IMR-90 (cell line): ENCODE measurements around the gene FAM20C.

Experiments used
- CTCF ChIP-seq: conservative IDR thresholded peaks from 2 replicates; pipeline ENCODE4 v1.5.1; 2012; ENCODE audit warnings: mild to moderate bottlenecking, low read depth, low read length, improper control_type of control experiment
- RFX5 ChIP-seq: IDR thresholded peaks from 2 replicates; pipeline ENCODE4 v1.8.0; 2012; ENCODE audit warnings: low read depth, mild to moderate bottlenecking, low read length, moderate library complexity

- TF ChIP-seq RFX5, result no peak
- no peak for TF ChIP-seq CTCF
These were observed 49.1 kb upstream of the FAM20C start for GRCh38 chr7:143145-143751.
